Activated CD4-positive, alpha-beta T cell treated with anti-CD3 and anti-CD28 coated beads for 48 hours (primary cell): Measurements from ENCODE around the gene SSBP4.

Source experiments
- DNase-seq: peaks from one replicate; pipeline ENCODE4 v3.0.0-alpha.2; 2020

Gene SSBP4

GRCh38 chr19:18473003-18473705, 54.0 kb downstream of the SSBP4 start:
- no peak for DNase-seq

GRCh38 chr19:18473706-18474087, 54.5 kb downstream of the SSBP4 start:
- DNase-seq, result no peak

- DNase-seq, result no peak
Observed at GRCh38 chr19:18474366-18474887, 55.2 kb downstream of the SSBP4 start.

- no peak for DNase-seq
Observed at GRCh38 chr19:18475004-18475453, 55.8 kb downstream of the SSBP4 start.

GRCh38 chr19:18475762-18476331, 56.6 kb downstream of the SSBP4 start:
- DNase-seq, result no peak

- DNase-seq, result no peak
Observed at GRCh38 chr19:18476507-18477041, 57.4 kb downstream of the SSBP4 start.

- DNase-seq, result no peak
Observed at GRCh38 chr19:18477042-18477779, 58.0 kb downstream of the SSBP4 start.

GRCh38 chr19:18477974-18478373, 58.8 kb downstream of the SSBP4 start:
- no peak for DNase-seq

GRCh38 chr19:18478545-18479311, 59.5 kb downstream of the SSBP4 start:
- DNase-seq, result peak; percentile 86

GRCh38 chr19:18480006-18480691, 61.0 kb downstream of the SSBP4 start:
- no peak for DNase-seq

- peak; percentile 59 for DNase-seq
Observed at GRCh38 chr19:18481505-18482222, 62.5 kb downstream of the SSBP4 start.

GRCh38 chr19:18483119-18483890, 64.1 kb downstream of the SSBP4 start:
- DNase-seq, result no peak
